Renal cortical epithelial cell (primary cell): ENCODE results near the gene SLC22A4. TPM values are rescaled to one million over a fixed set of nuclear protein-coding genes. Genes with fewer than 3 reads are reported as not detected.

Experiments
- DNase-seq: peaks from one replicate; pipeline ENCODE4 v3.0.0-alpha.2; 2011; ENCODE audit warnings: low read depth
- total RNA-seq: library from RNA; depleted of rRNA; stranded (reverse); fragments of >200 nt; gene quantifications from 2 replicates; pipeline ENCODE4 v1.2.3, GENCODE V29; 2014

SLC22A4 gene
- total RNA-seq, 1 donor from 2014 or later = 1.6 TPM

DNA sequence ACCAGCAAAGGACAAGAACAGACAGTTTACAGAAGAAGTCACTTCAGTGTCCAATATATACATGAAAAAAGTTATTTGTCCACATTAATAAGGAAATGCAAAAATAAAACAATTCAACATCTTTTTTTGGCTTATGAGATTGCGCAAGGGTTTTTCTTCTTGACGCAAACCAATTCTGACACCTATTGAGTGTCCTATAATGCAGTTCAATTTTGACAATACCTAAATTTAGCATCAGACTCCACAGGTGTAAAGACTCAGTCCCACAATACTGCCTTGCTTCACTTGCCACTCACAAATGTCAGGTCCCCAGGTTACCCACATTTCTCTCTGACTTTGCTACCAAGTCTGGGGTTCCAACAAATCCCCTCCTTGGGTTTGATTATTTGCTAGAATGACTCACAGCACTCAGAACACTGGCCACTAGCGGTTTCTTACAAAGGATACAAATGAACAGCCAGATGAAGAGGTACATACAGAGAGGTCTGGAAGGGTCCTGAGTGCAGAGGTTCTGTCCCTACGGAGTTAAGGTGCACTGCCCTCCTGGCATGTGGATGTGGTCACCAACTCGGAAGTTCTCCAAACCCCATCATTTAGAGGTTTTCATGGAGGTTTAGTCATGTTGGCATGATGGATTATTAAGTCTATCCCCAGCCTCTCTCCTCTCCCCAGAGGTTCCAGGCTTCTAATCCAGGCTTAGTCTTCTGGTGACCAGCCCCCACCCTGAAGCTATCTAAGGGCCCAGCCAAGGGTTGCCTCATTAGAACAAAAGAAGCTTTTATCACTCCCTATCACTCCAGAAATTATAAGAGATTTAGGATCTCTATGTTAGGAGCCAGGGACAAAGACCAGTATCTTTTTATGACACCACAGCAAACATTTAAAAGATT is 48.3 kb downstream of the SLC22A4 start:
- peak; percentile 84 for DNase-seq

GRCh38 chr5:132344775-132345514 is 50.8 kb downstream of the SLC22A4 start:
- DNase-seq = no peak

DNA sequence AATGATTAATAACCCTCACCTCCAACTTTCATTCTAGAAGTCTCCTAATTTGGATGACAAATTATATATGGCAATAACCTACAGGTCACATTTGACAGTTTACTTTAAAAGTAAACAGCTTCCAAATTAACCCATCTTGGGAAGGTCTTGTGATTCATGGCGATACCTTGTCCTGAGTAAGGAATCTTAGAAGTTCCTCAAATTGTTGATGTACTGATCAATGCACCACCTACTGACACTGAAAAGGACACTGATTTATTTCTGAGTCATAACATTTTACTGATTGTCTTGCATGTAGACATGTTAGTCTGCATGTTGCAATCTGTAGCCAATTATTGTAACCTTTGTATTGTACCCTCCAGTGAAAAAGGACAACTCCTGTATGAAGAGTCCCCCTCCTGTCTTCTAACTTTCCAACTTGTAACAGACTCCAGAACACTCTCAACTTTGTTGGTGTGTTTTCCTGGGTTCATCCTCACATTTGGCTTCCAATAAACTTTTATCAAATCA is 59.3 kb downstream of the SLC22A4 start:
- DNase-seq = peak; percentile 49

- no peak for DNase-seq
Observed at GRCh38 chr5:132354381-132355139, 60.4 kb downstream of the SLC22A4 start.

DNA sequence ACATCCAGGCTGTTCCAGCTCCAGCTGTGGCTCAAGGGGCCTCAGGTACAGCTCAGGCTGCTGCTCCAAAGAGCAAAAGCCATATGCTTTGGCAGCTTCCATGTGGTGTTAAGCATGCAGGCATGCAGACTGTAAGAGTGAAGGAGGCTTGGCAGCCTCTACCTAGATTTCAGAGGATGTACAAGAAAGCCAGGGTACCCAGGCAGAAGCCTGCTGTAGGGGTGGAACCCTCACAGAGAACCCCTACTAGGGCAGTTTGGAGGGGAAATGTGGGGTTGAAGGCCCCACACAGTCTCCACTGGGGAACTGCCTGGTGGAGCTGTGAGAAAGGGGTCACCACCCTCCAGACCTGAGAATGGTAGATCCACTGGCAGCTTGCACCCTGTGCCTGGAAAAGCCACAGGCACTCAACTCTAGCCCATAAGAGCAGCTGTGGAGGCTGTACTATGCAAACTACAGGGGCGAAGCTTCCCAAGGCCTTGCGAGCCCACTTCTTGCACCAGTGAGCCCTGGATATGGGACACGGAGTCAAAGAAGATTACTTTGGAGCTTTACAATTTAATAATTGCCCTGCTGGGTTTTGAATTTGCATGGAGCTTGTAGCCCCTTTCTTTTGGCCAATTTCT is 61.1 kb downstream of the SLC22A4 start:
- DNase-seq = no peak

- DNase-seq = no peak
Observed at GRCh38 chr5:132358775-132359174, 64.6 kb downstream of the SLC22A4 start.

DNA sequence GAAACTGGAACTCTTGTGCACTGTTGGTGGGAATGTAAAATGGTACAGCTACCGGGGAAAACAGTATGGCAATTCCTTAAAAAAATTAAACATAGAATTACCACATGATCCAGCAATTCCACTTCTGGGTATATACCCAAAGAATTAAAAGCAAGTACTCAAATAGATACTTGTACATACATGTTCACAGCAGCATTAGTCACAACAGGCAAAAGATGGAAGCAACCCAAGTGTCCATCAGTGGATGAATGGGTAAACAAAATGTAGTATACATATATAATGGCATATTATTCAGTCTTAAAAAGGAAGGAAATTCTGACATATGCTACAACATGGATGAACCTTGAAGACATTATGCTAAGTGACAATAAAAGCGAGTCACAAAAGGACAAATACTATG is 67.9 kb downstream of the SLC22A4 start:
- DNase-seq = no peak

- peak; percentile 94 for DNase-seq
Observed at GRCh38 chr5:132363431-132364112, 69.4 kb downstream of the SLC22A4 start.

- peak; percentile 95 for DNase-seq
Observed at GRCh38 chr5:132364319-132364718, 70.1 kb downstream of the SLC22A4 start.

GRCh38 chr5:132365213-132365612 is 71.0 kb downstream of the SLC22A4 start:
- DNase-seq = peak; percentile 80

DNA sequence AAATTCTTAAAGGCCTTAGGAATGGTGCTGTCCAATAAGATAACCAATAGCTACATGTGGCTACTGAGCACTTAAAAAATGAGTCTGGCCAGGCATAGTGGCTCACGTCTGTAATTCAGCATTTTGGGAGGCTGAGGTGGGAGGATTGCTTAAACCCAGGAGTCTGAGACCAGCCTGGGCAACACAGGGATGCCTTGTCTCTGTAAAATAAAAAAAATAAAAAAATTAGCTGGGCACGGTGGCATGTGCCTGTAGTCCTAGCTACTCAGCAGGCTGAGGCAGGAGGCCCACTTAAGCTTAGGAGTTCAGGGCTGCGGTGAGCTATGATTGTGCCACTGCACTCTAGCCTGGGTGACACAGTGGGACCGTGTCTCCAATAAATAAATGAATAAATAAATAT is 74.0 kb downstream of the SLC22A4 start:
- DNase-seq = no peak

GRCh38 chr5:132369007-132369473 is 74.8 kb downstream of the SLC22A4 start:
- peak; percentile 90 for DNase-seq

- DNase-seq = no peak
Observed at GRCh38 chr5:132369474-132370180, 75.4 kb downstream of the SLC22A4 start, which contains the start of gene SLC22A5. SLC22A5 (plus strand) TSS chr5:132369710; CDS start chr5:132369973, 263 bp downstream.

GRCh38 chr5:132370181-132370970 is 76.2 kb downstream of the SLC22A4 start:
- no peak for DNase-seq

- no peak for DNase-seq
Observed at GRCh38 chr5:132370971-132371602, 76.9 kb downstream of the SLC22A4 start.

- no peak for DNase-seq
Observed at GRCh38 chr5:132371603-132371994, 77.4 kb downstream of the SLC22A4 start.

DNA sequence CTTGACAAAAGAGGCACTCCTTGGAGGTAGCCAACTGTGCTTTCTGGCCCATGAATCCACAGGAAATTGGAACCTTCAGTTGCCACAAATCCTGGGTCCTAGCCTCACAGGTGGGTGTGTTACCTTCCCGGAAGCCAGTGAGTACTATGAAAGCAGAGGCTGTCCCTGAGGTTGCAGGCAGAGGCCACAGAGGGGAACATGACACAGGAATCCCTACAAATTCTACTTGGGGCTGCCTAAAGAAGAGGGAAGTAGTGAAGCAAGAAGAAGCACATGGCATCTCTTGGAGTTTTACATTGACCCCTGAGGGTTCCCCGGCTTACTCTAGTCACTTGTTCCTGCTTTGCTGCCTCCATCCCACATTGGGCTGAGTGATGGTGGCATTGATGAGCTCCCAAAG is 77.9 kb downstream of the SLC22A4 start:
- no peak for DNase-seq

GRCh38 chr5:132372542-132372941 is 78.3 kb downstream of the SLC22A4 start:
- no peak for DNase-seq

- DNase-seq = no peak
Observed at GRCh38 chr5:132375957-132376356, 81.8 kb downstream of the SLC22A4 start.
